Subcutaneous adipose tissue (tissue), 4 donors: ENCODE data around the gene MMP8. TPM values are rescaled to one million over a fixed set of nuclear protein-coding genes. Genes with fewer than 3 reads are reported as not detected.

Experiments used
- CTCF ChIP-seq: fragments of 450-650 bp; IDR thresholded peaks from one replicate; pipeline ENCODE4 v1.5.1; 2016; ENCODE audit warnings: low read depth, mild to moderate bottlenecking, control low read depth, antibody characterized with exemption, moderate library complexity
- total RNA-seq, 4 donors: library from RNA; depleted of rRNA; stranded (reverse); fragments of >200 nt; gene quantifications; one replicate each; pipeline ENCODE4 v1.1.0, GENCODE V29; 2016

MMP8 gene
- total RNA-seq, result 10 to 100 TPM in 1 of 4 donors, 1 to 10 TPM in 1, under 1 TPM in 2; 0.19 to 11.7 (median 2.1) TPM

- TF ChIP-seq CTCF, result no peak
Measured at GRCh38 chr11:102724904-102725500, at the start of gene MMP8. Gene MMP8, minus strand, starts transcription at chr11:102724954. Its CDS starts 99 bp downstream, at chr11:102724855.

GRCh38 chr11:102773386-102773785, 48.6 kb upstream of the MMP8 start:
- no peak for TF ChIP-seq CTCF

- TF ChIP-seq CTCF, result no peak
Measured at GRCh38 chr11:102771351-102771750, 46.6 kb upstream of the MMP8 start.

- TF ChIP-seq CTCF, result no peak
Measured at GRCh38 chr11:102770191-102770590, 45.4 kb upstream of the MMP8 start.

GRCh38 chr11:102767800-102768199, 43.0 kb upstream of the MMP8 start:
- no peak for TF ChIP-seq CTCF

- no peak for TF ChIP-seq CTCF
Measured at GRCh38 chr11:102763440-102763839, 38.7 kb upstream of the MMP8 start.

GRCh38 chr11:102762361-102762767, 37.6 kb upstream of the MMP8 start:
- no peak for TF ChIP-seq CTCF
